HG02588 (cell line): ENCODE data around the gene NECAB2.

Experiments used
- ATAC-seq: cut with Tn5 transposase; IDR thresholded peaks from one replicate; pipeline ENCODE4 v1.9.1; 2021; ENCODE audit warnings: mild to moderate bottlenecking, moderate library complexity; ENCODE audit not compliant: unreplicated experiment

Gene NECAB2

GRCh38 chr16:83951544-83951943 lies 16.5 kb upstream of the NECAB2 start:
- ATAC-seq, result no peak

GRCh38 chr16:83952587-83952939 lies 15.5 kb upstream of the NECAB2 start:
- no peak for ATAC-seq

- peak; percentile 67 for ATAC-seq
Observed at GRCh38 chr16:83952940-83953795, 14.9 kb upstream of the NECAB2 start, which contains the start of gene OSGIN1. Gene OSGIN1 (plus strand): TSS chr16:83953240. CDS start chr16:83957672, 4,432 bp downstream.

- ATAC-seq, result no peak
Observed at GRCh38 chr16:83953796-83954576, 14.1 kb upstream of the NECAB2 start.

- no peak for ATAC-seq
Observed at GRCh38 chr16:83954577-83955016, 13.4 kb upstream of the NECAB2 start.

GRCh38 chr16:83955218-83956130 lies 12.6 kb upstream of the NECAB2 start:
- no peak for ATAC-seq

- no peak for ATAC-seq
Observed at GRCh38 chr16:83956336-83957289, 11.4 kb upstream of the NECAB2 start.

GRCh38 chr16:83957296-83957855 lies 10.7 kb upstream of the NECAB2 start:
- ATAC-seq, result no peak

- no peak for ATAC-seq
Observed at GRCh38 chr16:83958137-83958845, 9.8 kb upstream of the NECAB2 start.

- ATAC-seq, result no peak
Observed at GRCh38 chr16:83958846-83959565, 9.0 kb upstream of the NECAB2 start.

GRCh38 chr16:83959656-83960434 lies 8.2 kb upstream of the NECAB2 start:
- no peak for ATAC-seq

- ATAC-seq, result no peak
Observed at GRCh38 chr16:83960521-83961249, 7.4 kb upstream of the NECAB2 start.

GRCh38 chr16:83961591-83961990 lies 6.5 kb upstream of the NECAB2 start:
- no peak for ATAC-seq

- ATAC-seq, result no peak
Observed at GRCh38 chr16:83963277-83964119, 4.5 kb upstream of the NECAB2 start.

GRCh38 chr16:83964684-83965443 lies 3.2 kb upstream of the NECAB2 start:
- ATAC-seq, result no peak
